Measurements from ENCODE around the gene MAML3.

MAML3 gene

DNA sequence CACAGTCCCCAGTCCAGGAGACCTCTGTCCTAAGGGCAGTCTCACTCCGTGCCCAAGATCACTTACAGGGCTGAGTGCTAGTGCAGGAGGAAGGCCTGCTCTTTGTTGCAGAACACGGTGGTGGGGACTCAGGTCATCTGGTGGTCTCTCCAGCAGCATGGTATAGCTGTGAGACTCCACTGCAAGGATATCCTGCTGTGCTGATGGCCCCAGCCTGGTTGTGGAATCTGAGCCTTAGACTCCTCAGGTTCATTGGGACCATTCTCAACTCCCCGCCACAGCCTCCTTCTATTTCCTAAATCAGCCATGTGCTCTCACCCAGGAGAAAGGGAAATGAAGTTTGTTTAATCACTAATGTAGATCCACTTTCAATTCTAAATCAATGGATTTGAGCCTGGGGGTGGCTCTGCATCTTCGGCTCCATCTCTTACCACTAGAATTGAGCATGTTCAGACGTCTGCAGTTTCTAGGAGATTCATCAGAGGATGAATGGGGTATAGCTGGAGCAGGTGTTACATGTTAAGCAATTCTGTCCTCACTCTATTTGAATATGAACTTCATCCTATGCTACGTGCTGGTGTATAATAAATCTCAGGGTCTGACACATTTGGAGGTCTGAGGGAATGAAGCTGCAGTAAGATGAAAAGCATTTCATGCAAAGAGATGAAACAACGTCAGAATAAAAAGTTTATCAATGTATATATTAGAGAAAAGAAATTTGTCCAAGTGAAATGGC is 299.1 kb downstream of the MAML3 start:
- DNase-seq, result peak in 1 of 3 experiments; percentile 48

GRCh38 chr4:139853309-139853708 is 300.7 kb downstream of the MAML3 start:
- DNase-seq, result peak; percentile 18 to 87 (median 66)

DNA sequence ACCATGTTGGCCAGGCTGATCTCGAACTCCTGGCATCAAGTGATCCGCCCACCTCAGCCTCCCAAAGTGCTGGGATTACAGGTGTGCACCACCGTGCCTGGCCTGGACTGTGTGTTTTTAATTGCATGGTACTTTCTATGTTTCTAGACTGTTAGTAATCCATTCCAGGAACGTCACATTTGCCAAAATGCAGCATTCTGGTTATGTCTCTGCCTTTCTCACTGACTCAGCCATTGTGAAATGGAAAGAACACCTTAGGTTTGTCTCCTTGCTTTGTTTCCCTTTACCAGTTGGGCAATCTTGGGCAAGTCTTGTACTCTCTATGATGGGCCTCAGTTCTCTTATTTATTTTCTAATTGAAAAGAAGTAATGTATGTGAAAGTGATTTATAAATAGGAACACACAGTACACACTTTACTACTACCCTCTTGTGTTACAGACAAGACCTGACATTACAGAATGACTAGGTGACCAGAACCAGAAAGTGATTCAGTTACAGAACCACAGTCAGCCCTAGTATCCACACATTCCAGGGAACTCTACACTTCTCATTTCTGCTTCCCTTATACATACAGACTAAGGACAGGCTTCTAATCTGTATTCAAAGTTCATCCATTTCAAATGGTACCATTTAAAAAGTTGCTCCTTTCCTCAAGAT is 301.2 kb downstream of the MAML3 start:
- DNase-seq, result no peak

GRCh38 chr4:139851639-139852038 is 302.3 kb downstream of the MAML3 start:
- peak in 1 of 3 experiments; percentile 35 for DNase-seq

- no peak for DNase-seq
Observed at GRCh38 chr4:139851133-139851532, 302.9 kb downstream of the MAML3 start.

- peak in 2 of 3 experiments; percentile 52 to 84 for DNase-seq
Observed at GRCh38 chr4:139849219-139849618, 304.8 kb downstream of the MAML3 start.

DNA sequence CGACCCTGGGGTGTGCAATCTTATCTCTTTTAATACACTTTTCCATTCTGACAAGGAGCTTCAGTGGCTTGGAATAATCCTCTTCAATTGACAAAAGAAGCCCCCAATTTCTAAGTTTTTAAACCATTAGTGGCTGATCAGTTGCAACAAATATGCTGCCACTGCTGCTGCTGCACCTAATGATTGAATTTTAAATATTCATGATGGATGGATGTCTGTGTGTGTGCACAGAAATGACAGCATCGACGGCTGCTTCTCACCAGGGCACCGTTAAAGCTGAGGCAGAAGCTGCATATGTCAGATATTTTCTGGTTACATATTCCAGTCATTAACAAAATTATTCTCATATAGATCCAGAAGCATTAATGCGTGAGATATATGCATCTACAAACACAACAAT is 306.0 kb downstream of the MAML3 start:
- DNase-seq, result peak in 1 of 3 experiments; percentile 59

DNA sequence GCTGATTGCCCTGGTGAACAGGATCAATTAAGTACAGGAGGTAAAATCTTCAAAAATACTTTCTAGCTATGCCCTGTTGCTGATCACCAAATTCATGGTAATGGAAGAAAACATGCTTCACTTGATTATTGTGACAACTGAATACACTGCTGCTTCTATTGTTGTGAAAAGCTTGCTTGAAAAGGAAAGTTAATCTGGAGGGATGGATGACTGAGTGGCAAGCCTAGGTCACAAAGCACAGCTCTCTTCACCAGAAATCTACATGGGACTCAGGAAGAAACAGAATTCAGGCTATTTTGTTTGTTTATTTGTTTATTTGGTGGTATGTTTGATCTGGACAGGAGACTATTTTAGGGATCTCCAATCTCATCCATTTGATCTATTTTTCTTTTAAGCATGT is 306.4 kb downstream of the MAML3 start:
- peak in 1 of 3 experiments; percentile 51 for DNase-seq

DNA sequence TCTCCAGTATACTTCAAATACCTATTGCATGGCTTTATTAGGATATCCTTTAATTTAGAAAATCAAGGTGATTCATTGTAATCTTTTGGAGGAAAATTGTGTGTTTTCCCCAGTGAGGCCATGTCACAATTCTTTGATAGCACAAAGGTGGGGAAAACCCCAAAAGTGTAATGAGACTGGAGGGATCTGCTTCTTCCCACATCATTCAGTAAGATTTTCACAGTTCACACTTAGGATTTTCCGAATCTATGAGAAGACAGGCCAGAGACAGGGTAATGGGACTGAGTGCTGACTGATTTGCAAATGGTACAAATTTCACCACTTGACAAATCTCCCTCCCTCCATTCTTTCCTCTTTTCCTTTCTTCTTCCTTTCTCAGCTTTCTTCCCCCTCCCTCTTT is 307.2 kb downstream of the MAML3 start:
- DNase-seq, result no peak

GRCh38 chr4:139845453-139846093 is 308.4 kb downstream of the MAML3 start:
- no peak for DNase-seq

DNA sequence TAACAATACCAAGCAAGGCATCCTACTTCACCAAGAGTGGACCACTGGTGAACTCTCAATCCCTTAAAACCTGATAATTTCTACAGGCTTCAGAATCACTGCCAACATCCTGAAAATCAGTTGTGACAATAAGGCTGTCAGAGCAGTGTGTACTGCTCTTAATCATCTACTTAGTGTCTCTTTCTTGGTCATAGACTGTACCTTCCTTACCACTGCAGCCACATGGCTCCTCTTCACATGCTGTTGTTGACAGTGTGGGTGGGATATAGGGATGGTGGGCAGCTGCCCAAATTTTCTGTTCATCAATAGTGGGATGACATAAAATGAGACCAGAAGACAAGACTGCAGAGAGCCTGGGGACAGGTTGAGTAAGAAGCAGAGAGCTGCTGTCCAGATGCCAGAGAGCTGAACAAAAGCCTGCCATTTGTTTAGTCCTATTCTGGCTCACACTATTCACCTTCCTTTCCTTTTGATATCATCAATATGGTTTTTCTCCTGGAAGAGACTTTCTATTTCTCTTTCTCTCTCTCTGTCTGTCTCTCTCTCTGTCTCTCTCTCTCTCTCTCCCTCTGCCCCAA is 309.4 kb downstream of the MAML3 start:
- DNase-seq, result no peak

GRCh38 chr4:139844057-139844456 is 309.9 kb downstream of the MAML3 start:
- no peak for DNase-seq

- no peak for DNase-seq
Observed at GRCh38 chr4:139843641-139844040, 310.3 kb downstream of the MAML3 start.

GRCh38 chr4:139841464-139842195 is 312.4 kb downstream of the MAML3 start:
- peak; percentile 16 to 98 (median 91) for DNase-seq

- DNase-seq, result no peak
Observed at GRCh38 chr4:139840773-139841172, 313.2 kb downstream of the MAML3 start.

DNA sequence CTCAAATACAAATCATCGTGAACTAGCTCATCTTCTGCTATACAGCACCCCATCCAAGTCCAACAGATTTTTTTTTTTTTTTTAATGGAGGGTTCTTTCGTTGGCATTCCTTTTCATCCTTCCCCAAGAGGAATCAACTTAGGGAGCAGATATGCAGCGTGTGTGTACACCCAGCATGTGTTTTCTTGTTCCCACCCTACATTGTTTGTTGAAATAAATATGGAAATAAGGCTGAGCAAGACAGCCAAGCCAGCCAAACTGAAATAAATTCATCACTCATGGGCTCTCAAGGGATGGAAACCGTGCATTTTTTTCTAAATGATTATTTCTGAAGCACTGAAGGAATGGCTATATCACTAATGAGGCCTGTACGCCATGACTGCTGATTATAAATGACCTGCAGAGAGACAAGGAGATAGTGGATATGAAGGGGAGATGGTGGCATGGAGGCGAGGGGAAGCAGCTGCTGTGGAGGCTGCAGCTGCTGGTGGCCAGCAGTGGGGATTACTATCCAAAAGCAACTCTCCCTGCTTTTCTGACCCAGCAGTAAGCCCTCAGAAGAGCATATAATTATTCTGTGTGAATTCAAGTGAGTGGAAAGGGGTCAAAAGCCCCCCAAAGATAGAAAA is 314.5 kb downstream of the MAML3 start:
- peak in 1 of 3 experiments; percentile 48 for DNase-seq

GRCh38 chr4:139838811-139839210 is 315.2 kb downstream of the MAML3 start:
- DNase-seq, result no peak

- no peak for DNase-seq
Observed at GRCh38 chr4:139834981-139835391, 319.0 kb downstream of the MAML3 start.

GRCh38 chr4:139834226-139834662 is 319.7 kb downstream of the MAML3 start:
- DNase-seq, result peak in 2 of 3 experiments; percentile 47 to 48

- DNase-seq, result peak; percentile 37 to 99 (median 91)
Observed at GRCh38 chr4:139833151-139833910, 320.7 kb downstream of the MAML3 start.

DNA sequence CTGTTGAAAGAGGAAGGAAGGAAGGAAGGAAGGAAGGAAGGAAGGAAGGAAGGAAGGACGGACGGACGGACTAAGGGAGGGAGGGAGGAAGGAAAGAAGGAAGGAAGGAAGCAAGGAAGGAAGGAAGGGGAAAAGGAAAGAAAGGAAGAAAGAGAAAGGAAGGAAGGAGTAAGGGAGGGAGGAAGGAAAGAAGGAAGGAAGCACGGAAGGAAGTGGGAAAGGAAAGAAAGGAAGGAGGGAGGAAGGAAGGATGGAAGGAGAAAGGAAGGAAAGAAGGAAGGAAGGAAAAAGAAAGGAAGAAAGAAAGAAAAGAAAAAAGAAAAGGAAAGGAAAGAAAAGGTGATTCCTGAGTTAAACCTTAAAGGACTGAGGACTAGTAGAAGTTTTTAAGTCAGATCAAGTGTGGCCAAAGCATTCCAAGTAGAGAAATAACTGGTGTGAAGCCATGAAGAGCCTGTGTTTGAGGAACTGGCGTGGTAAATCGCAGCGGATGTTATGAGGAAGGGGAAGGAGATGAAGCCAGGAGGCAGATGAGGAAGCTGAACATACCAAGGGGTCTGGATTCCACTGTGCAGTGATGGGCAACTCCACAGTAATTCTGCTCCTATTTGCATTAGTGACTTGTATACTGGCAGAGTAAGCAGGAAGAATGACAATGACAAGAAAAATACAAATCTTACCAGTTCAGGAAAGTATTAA is 324.9 kb downstream of the MAML3 start:
- no peak for DNase-seq

Measured in NCI-H1417 (cell line).